Measurements from ENCODE around the gene RAB7A. TPM values are rescaled to one million over a fixed set of nuclear protein-coding genes. Genes with fewer than 3 reads are reported as not detected.

RAB7A gene
- polyA plus RNA-seq, 1 donor (not counting 4 experiments of a cell fraction or from before 2014, with no cell fraction given), result 364 TPM

DNA sequence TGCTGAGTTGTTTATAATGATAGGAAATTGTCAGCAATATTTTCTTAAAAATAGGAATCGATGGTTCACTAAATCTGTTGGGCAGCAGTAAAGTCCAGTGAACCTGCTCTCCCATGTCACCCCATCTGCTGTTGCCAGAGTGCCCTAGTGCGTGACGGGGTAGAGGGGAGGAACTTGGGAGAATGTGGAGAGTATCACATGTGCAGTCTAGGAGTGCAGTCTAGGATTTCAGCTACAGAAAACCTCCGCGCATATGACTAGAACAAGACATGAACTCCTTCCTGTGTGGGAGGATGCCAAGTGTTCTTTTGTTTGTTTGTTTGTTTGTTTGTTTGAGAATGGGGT, 78.8 kb downstream of the RAB7A start:
- no peak for FAIRE-seq
- dilution Hi-C loops (cut with MboI; ENCODE audit: extremely low pct_ligation_motif_present, low sequenced_read_pairs), result no loop called here
- Histone ChIP-seq H3K36me3 (ENCODE audit: control insufficient read depth in 2 of 2, extremely low read depth in 1 of 2, insufficient read depth in 2 of 2, low read length in 2 of 2) (peaks cover 20 to 42% of the 10 kb centered on the region in 2 experiments), H3K4me2 (ENCODE audit: control insufficient read depth, extremely low read depth, insufficient read depth, low read depth, low read length) (no peak overlapping the region), H3K27me3 (ENCODE audit: control insufficient read depth, extremely low read depth, insufficient read depth, low read length) (no peaks in the 10 kb centered on the region), H4K20me1 (ENCODE audit: control insufficient read depth, extremely low read depth, insufficient read depth, low read length) (peaks cover 11% of the 10 kb centered on the region), H3K9me3 (ENCODE audit: control insufficient read depth, low read depth, low read length) (no peaks in the 10 kb centered on the region), H3K9me1 (ENCODE audit: control insufficient read depth, extremely low read depth, insufficient read depth, low read length) (peaks cover 11% of the 10 kb centered on the region), H3K79me2 (ENCODE audit: control insufficient read depth, insufficient read depth, low read length) (peaks cover 57% of the 10 kb centered on the region), H3K27ac (ENCODE audit: control insufficient read depth, insufficient read depth, low read length) (peak overlapping the region; percentile 13), H3K9ac (ENCODE audit: control insufficient read depth, extremely low read depth, insufficient read depth, low read length) (no peak overlapping the region), H2AFZ (ENCODE audit: control insufficient read depth, low read length) (no peak overlapping the region), H3K4me3 (ENCODE audit: control insufficient read depth in 2 of 3, extremely low read depth in 1 of 3, insufficient read depth in 2 of 3, low read depth in 1 of 3, low read length in 3 of 3) (no peak overlapping the region), H3K4me1 (ENCODE audit: control insufficient read depth, extremely low read depth, insufficient read depth, low read length) (peaks cover 43% of the 10 kb centered on the region)
- no peak for DNase-seq (ENCODE audit: low read depth, low spot score)
- no peak for TF ChIP-seq EZH2 (IDR thresholded peaks at IDR 0.05; ENCODE audit: low read length)
- TF ChIP-seq, protein P1, sequence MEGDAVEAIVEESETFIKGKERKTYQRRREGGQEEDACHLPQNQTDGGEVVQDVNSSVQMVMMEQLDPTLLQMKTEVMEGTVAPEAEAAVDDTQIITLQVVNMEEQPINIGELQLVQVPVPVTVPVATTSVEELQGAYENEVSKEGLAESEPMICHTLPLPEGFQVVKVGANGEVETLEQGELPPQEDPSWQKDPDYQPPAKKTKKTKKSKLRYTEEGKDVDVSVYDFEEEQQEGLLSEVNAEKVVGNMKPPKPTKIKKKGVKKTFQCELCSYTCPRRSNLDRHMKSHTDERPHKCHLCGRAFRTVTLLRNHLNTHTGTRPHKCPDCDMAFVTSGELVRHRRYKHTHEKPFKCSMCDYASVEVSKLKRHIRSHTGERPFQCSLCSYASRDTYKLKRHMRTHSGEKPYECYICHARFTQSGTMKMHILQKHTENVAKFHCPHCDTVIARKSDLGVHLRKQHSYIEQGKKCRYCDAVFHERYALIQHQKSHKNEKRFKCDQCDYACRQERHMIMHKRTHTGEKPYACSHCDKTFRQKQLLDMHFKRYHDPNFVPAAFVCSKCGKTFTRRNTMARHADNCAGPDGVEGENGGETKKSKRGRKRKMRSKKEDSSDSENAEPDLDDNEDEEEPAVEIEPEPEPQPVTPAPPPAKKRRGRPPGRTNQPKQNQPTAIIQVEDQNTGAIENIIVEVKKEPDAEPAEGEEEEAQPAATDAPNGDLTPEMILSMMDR (optimal IDR thresholded peaks at IDR 0.05 in 1 of 3, IDR thresholded peaks at IDR 0.05 in 1 of 3, conservative IDR thresholded peaks at IDR 0.05 in 1 of 3; ENCODE audit: extremely low read depth in 1 of 3, insufficient read depth in 2 of 3, low read length in 3 of 3), result no peak

DNA sequence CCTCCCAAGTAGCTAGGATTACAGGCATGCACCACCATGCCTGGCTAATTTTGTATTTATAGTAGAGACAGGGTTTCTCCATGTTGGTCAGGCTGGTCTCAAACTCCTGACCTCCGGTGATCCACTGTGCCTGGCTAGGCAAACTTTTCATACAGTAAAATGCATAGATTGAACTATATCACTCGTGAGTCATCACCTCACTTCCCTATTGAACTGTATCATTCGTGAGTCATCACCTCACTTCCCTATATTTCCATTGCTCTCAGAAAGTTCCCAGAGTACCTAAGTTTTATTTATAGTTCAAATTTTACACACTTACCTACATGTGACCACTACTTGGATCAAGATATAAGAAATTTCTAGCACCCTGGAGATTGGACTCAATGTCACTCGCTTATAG, 79.8 kb downstream of the RAB7A start:
- Histone ChIP-seq H3K27me3 (ENCODE audit: control insufficient read depth, extremely low read depth, insufficient read depth, low read length) (no peaks in the 10 kb centered on the region), H3K9me1 (ENCODE audit: control insufficient read depth, extremely low read depth, insufficient read depth, low read length) (peaks cover 11% of the 10 kb centered on the region), H3K4me3 (ENCODE audit: control insufficient read depth in 2 of 3, extremely low read depth in 1 of 3, insufficient read depth in 2 of 3, low read depth in 1 of 3, low read length in 3 of 3) (no peak overlapping the region), H3K9me3 (ENCODE audit: control insufficient read depth, low read depth, low read length) (no peaks in the 10 kb centered on the region), H2AFZ (ENCODE audit: control insufficient read depth, low read length) (no peak overlapping the region), H4K20me1 (ENCODE audit: control insufficient read depth, extremely low read depth, insufficient read depth, low read length) (peaks cover 11% of the 10 kb centered on the region), H3K79me2 (ENCODE audit: control insufficient read depth, insufficient read depth, low read length) (peaks cover 49% of the 10 kb centered on the region), H3K36me3 (ENCODE audit: control insufficient read depth in 2 of 2, extremely low read depth in 1 of 2, insufficient read depth in 2 of 2, low read length in 2 of 2) (peaks cover 18 to 45% of the 10 kb centered on the region in 2 experiments), H3K4me1 (ENCODE audit: control insufficient read depth, extremely low read depth, insufficient read depth, low read length) (peaks cover 43% of the 10 kb centered on the region), H3K4me2 (ENCODE audit: control insufficient read depth, extremely low read depth, insufficient read depth, low read depth, low read length) (peak overlapping the region; percentile 17), H3K27ac (ENCODE audit: control insufficient read depth, insufficient read depth, low read length) (peak overlapping the region; percentile 74), H3K9ac (ENCODE audit: control insufficient read depth, extremely low read depth, insufficient read depth, low read length) (no peak overlapping the region)
- no peak for DNase-seq (ENCODE audit: low read depth, low spot score)
- peak; percentile 53 for FAIRE-seq
- no peak for TF ChIP-seq EZH2 (IDR thresholded peaks at IDR 0.05; ENCODE audit: low read length)
- TF ChIP-seq, protein P1 (optimal IDR thresholded peaks at IDR 0.05 in 1 of 3, IDR thresholded peaks at IDR 0.05 in 1 of 3, conservative IDR thresholded peaks at IDR 0.05 in 1 of 3; ENCODE audit: extremely low read depth in 1 of 3, insufficient read depth in 2 of 3, low read length in 3 of 3), result no peak
- dilution Hi-C loops (cut with MboI; ENCODE audit: extremely low pct_ligation_motif_present, low sequenced_read_pairs), result no loop called here
